ENCODE data around the gene ORC5.
A peak's percentile ranks its signal among the peaks of the same experiment; 100 is the strongest.
"Not testable (repeated sequence)": the region's sequence is repeated elsewhere in the genome, so short reads cannot be mapped to it uniquely, and the experiment has no call there.

Gene ORC5

GRCh38 chr7:104196161-104196560 lies 11.7 kb downstream of the ORC5 start:
- Histone ChIP-seq H3K4me2 (no peak overlapping the region), H3K27ac (no peak overlapping the region)

DNA sequence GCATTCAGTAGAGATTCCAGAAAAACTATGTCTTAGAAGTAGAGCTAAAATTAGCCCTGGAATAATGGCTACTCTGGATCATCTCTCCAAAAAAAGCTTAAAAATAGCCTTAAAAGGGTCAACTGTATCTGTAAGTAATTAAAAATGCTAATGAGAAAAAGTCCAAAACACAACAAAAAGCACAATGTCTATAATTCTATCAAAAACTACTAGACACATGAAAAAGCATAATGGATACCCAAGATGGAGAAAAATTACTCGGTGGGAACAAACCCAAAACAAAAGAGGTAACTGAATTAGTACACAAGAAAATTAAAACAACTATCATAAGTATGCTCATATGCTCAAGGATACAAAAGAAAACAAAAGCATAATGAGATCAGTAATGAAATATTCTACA lies 15.4 kb downstream of the ORC5 start:
- Histone ChIP-seq H3K36me3 (peaks cover 78% of the 10 kb centered on the region), H3K27me3 (no peaks in the 10 kb centered on the region)

More at GRCh38 chr7:104196161-104196560, 11.7 kb downstream of the ORC5 start:
- no peaks in the 10 kb centered on the region for H3K27me3 ChIP-seq
- H3K4me1 ChIP-seq, result 0 out of 2 replicates have a peak, but pooled peaks cover 5% of the 10 kb centered on the region
- no peak overlapping the region for H3K9ac ChIP-seq
- H3K9me3 ChIP-seq, result peaks cover 50% of the 10 kb centered on the region
- TF ChIP-seq Cebpa-rat (IDR thresholded peaks at IDR 0.05), result no peak
- H3K36me3 ChIP-seq, result peaks cover 84% of the 10 kb centered on the region
- no peak overlapping the region for H3K4me3 ChIP-seq
- H4K20me1 ChIP-seq, result no peaks in the 10 kb centered on the region

DNA sequence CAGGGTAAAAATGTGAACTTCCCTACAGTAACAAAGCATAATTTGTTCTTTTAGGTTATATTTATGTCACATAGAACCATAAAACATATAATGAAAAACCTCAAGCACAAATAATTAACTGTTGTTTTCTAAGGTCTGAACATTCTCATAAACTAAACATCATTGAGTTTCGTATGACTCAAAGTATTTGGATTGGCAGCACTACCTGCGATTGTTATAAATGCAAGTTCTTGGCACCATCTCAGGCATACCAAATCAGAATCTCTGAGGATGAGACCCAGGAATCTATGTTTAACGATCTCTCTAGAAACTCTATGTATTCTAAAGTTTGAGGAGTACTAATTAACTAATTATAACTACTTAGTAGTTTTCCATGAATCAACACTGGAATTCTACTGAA lies 22.5 kb downstream of the ORC5 start:
- no peak for TF ChIP-seq Cebpa-rat (IDR thresholded peaks at IDR 0.05)
- no peak overlapping the region for H3K4me3 ChIP-seq
- H3K36me3 ChIP-seq, result peaks cover 82% of the 10 kb centered on the region

More for the DNA sequence above, 15.4 kb downstream of the ORC5 start:
- Histone ChIP-seq H3K9ac (no peak overlapping the region), H3K4me3 (no peak overlapping the region), H3K4me2 (no peak overlapping the region), H4K20me1 (no peaks in the 10 kb centered on the region), H3K27ac (no peak overlapping the region), H3K9me3 (peaks cover 31% of the 10 kb centered on the region), H3K4me1 (0 out of 2 replicates have a peak, but pooled peaks cover 5% of the 10 kb centered on the region)
- no peak for TF ChIP-seq Cebpa-rat (IDR thresholded peaks at IDR 0.05)

GRCh38 chr7:104179178-104179577 lies 28.6 kb downstream of the ORC5 start:
- Histone ChIP-seq H3K27ac (no peak overlapping the region), H3K27me3 (no peaks in the 10 kb centered on the region), H3K36me3 (peaks cover 75% of the 10 kb centered on the region), H3K9ac (no peak overlapping the region), H3K9me3 (peaks cover 70% of the 10 kb centered on the region), H3K4me2 (no peak overlapping the region), H4K20me1 (no peaks in the 10 kb centered on the region), H3K4me3 (no peak overlapping the region), H3K4me1 (peaks cover 20% of the 10 kb centered on the region)
- no peak for TF ChIP-seq Cebpa-rat (IDR thresholded peaks at IDR 0.05)

More for the DNA sequence above, 22.5 kb downstream of the ORC5 start:
- Histone ChIP-seq H3K4me2 (no peak overlapping the region), H4K20me1 (no peaks in the 10 kb centered on the region), H3K4me1 (no peaks in the 10 kb centered on the region), H3K27ac (no peak overlapping the region), H3K27me3 (no peaks in the 10 kb centered on the region), H3K9ac (no peak overlapping the region), H3K9me3 (peaks cover 46% of the 10 kb centered on the region)

- H3K36me3 ChIP-seq, result peaks cover 69% of the 10 kb centered on the region
- H3K4me2 ChIP-seq, H3K4me3 ChIP-seq, H3K27ac ChIP-seq, H3K27me3 ChIP-seq, H4K20me1 ChIP-seq, H3K9ac ChIP-seq: not testable (repeated sequence)
- peaks cover 20% of the 10 kb centered on the region for H3K4me1 ChIP-seq
- peaks cover 62% of the 10 kb centered on the region for H3K9me3 ChIP-seq
These were observed 30.2 kb downstream of the ORC5 start for GRCh38 chr7:104177565-104178083.

- Histone ChIP-seq H3K4me3 (no peak overlapping the region), H3K36me3 (peaks cover 63% of the 10 kb centered on the region), H3K4me1 (peaks cover 20% of the 10 kb centered on the region), H4K20me1 (no peaks in the 10 kb centered on the region), H3K9me3 (peaks cover 49% of the 10 kb centered on the region), H3K27ac (no peak overlapping the region), H3K4me2 (peak overlapping the region; percentile 50), H3K9ac (no peak overlapping the region), H3K27me3 (no peaks in the 10 kb centered on the region)
- TF ChIP-seq Cebpa-rat (IDR thresholded peaks at IDR 0.05), result no peak
These were observed 31.5 kb downstream of the ORC5 start for GRCh38 chr7:104176332-104176731.

GRCh38 chr7:104175361-104175984 lies 32.3 kb downstream of the ORC5 start:
- H3K4me2 ChIP-seq, result peak overlapping the region; percentile 50
- H3K4me1 ChIP-seq, result peaks cover 20% of the 10 kb centered on the region
- H3K36me3 ChIP-seq, result peaks cover 59% of the 10 kb centered on the region
- H3K4me3 ChIP-seq, result no peak overlapping the region
- no peaks in the 10 kb centered on the region for H4K20me1 ChIP-seq
- H3K27me3 ChIP-seq, result no peaks in the 10 kb centered on the region
- peaks cover 41% of the 10 kb centered on the region for H3K9me3 ChIP-seq
- H3K9ac ChIP-seq, result no peak overlapping the region
- no peak for TF ChIP-seq Cebpa-rat (IDR thresholded peaks at IDR 0.05)
- H3K27ac ChIP-seq, result 0 out of 2 replicates have a peak overlapping the region, but pooled peaks have one; percentile 8

GRCh38 chr7:104174798-104175197 lies 33.0 kb downstream of the ORC5 start:
- peak overlapping the region; percentile 50; the same call in 1 of the 2 replicates for H3K4me2 ChIP-seq
- H3K4me3 ChIP-seq, result no peak overlapping the region
- H4K20me1 ChIP-seq, result no peaks in the 10 kb centered on the region
- peaks cover 58% of the 10 kb centered on the region for H3K36me3 ChIP-seq
- TF ChIP-seq Cebpa-rat (IDR thresholded peaks at IDR 0.05), result no peak
- no peak overlapping the region for H3K9ac ChIP-seq
- peaks cover 20% of the 10 kb centered on the region for H3K4me1 ChIP-seq
- peaks cover 34% of the 10 kb centered on the region for H3K9me3 ChIP-seq
- 0 out of 2 replicates have a peak overlapping the region, but pooled peaks have one; percentile 15 for H3K27ac ChIP-seq
- no peaks in the 10 kb centered on the region for H3K27me3 ChIP-seq

DNA sequence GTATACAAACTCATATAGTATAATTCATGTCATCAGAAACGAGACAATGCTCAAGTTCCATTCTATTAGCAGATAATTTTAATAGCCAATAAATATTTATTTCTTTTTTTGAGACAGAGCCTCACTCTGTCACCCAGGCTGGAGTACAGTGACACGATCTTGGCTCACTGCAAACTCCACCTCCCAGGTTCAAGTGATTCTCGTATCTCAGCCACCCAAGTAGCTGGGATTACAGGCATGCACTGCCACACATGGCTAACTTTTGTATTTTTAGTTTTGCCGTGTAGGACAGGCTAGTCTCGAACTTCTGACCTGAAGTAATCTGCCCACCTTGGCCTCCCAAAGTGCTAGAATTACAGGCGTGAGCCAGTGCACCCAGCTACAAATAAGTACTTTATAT lies 45.7 kb downstream of the ORC5 start:
- TF ChIP-seq Cebpa-rat (IDR thresholded peaks at IDR 0.05), result no peak
- no peak overlapping the region for H3K4me2 ChIP-seq
- peaks cover 35% of the 10 kb centered on the region for H3K36me3 ChIP-seq
- H3K27ac ChIP-seq, result no peak overlapping the region
- H4K20me1 ChIP-seq, result peaks cover 8% of the 10 kb centered on the region; the same call in 1 of the 2 replicates
- no peaks in the 10 kb centered on the region for H3K27me3 ChIP-seq
- H3K9me3 ChIP-seq, result no peaks in the 10 kb centered on the region; the same call in 1 of the 2 replicates
- H3K4me1 ChIP-seq, result no peaks in the 10 kb centered on the region
- no peak overlapping the region for H3K9ac ChIP-seq
- no peak overlapping the region for H3K4me3 ChIP-seq

GRCh38 chr7:104161244-104161643 lies 46.6 kb downstream of the ORC5 start:
- H3K36me3 ChIP-seq, result peaks cover 29% of the 10 kb centered on the region
- no peak for TF ChIP-seq Cebpa-rat (IDR thresholded peaks at IDR 0.05)
- H3K4me1 ChIP-seq, result no peaks in the 10 kb centered on the region
- no peaks in the 10 kb centered on the region for H3K27me3 ChIP-seq
- peaks cover 8% of the 10 kb centered on the region; the same call in 1 of the 2 replicates for H4K20me1 ChIP-seq
- no peak overlapping the region for H3K27ac ChIP-seq
- H3K4me3 ChIP-seq, result no peak overlapping the region
- H3K9me3 ChIP-seq, result no peaks in the 10 kb centered on the region; the same call in 1 of the 2 replicates
- no peak overlapping the region for H3K9ac ChIP-seq
- no peak overlapping the region for H3K4me2 ChIP-seq
